GM12878 (cell line): ENCODE results near the gene ERCC5. TPM values are rescaled to one million over a fixed set of nuclear protein-coding genes. Genes with fewer than 3 reads are reported as not detected.

ENCODE experiments used
- ATAC-seq: fragments of 200-7000 bp; cut with Tn5 transposase; 3 replicates; pipeline ENCODE4 v1.9.1; 2020; ENCODE audit warnings: mild to moderate bottlenecking, moderate library complexity
- BruUV-seq: library from RNA; stranded (reverse); fragments of 400-500 nt; replicated peaks from 2 replicates; lab custom pipeline; 2021; lab: Mats Ljungman, UMichigan
- CTCF ChIA-PET: fragments of 300-600 bp; sonication (Branson Sonifier 250); formaldehyde crosslinking; extraction: SDS; loops from one replicate; lab custom pipeline; 2021; ENCODE audit warnings: inconsistent platforms; lab: Yijun Ruan, JAX
- POLR2A ChIA-PET: fragments of 350-600 bp; formaldehyde crosslinking; extraction: SDS; loops from one replicate; lab custom pipeline; 2021; ENCODE audit warnings: inconsistent platforms; lab: Charles Lee
- RAD21 ChIA-PET: fragments of 300-600 bp; sonication (Branson Sonifier 250); formaldehyde crosslinking; loops from one replicate; lab custom pipeline; 2023; ENCODE audit warnings: antibody characterized with exemption; ENCODE audit not compliant: unreplicated experiment; lab: Charles Lee
- SMC1A ChIA-PET: fragments of 300-600 bp; sonication (Branson Sonifier 250); formaldehyde crosslinking; loops from one replicate; lab custom pipeline; 2023; ENCODE audit not compliant: unreplicated experiment, uncharacterized antibody; lab: Charles Lee
- DNase-seq: peaks from one replicate; pipeline ENCODE4 v3.0.0-alpha.2; 2011; ENCODE audit warnings: low read depth, low spot score
- FAIRE-seq: peaks from 3 replicates; lab custom pipeline; 2011; peaks lifted over from hg19 to GRCh38; lab: Jason Lieb, UNC
- H2AFZ ChIP-seq: 2 replicates; pipeline ENCODE4 v1.6.0; 2011; ENCODE audit warnings: low read depth, low read length, control low read depth; ENCODE audit not compliant: control insufficient read depth
- H3K27ac ChIP-seq: 2 replicates; pipeline ENCODE4 v1.5.1; 2011; ENCODE audit warnings: control low read depth; ENCODE audit not compliant: control insufficient read depth, insufficient read depth
- H3K27me3 ChIP-seq, 2 experiments: replicated peaks in 1 of 2; 2 replicates each; pipeline versions ENCODE4 v1.6.0 to v1.6.1; 2011; ENCODE audit warnings: low read length in 1 of 2; ENCODE audit not compliant: control insufficient read depth in 2 of 2, insufficient read depth in 2 of 2
- H3K36me3 ChIP-seq, 2 experiments: 2 replicates each; pipeline ENCODE4 v1.5.1; 2011; ENCODE audit warnings: low read length in 1 of 2; ENCODE audit not compliant: control insufficient read depth in 2 of 2, insufficient read depth in 2 of 2
- H3K4me1 ChIP-seq: 2 replicates; pipeline ENCODE4 v1.6.1; 2011; ENCODE audit warnings: mild to moderate bottlenecking, low read length, moderate library complexity, mixed read lengths; ENCODE audit not compliant: control insufficient read depth, insufficient read depth
- H3K4me2 ChIP-seq: 2 replicates; pipeline ENCODE4 v1.6.0; 2011; ENCODE audit warnings: control low read depth; ENCODE audit not compliant: control insufficient read depth, insufficient read depth
- H3K4me3 ChIP-seq: fragments of 200-600 bp; sonication (generic); 2 replicates; pipeline ENCODE4 v1.5.1; 2016
- H3K79me2 ChIP-seq: 2 replicates; pipeline ENCODE4 v1.6.0; 2011; ENCODE audit warnings: low read length; ENCODE audit not compliant: control insufficient read depth, insufficient read depth
- H3K9ac ChIP-seq: 2 replicates; pipeline ENCODE4 v1.8.0; 2011; ENCODE audit warnings: low read length, control low read depth, mixed read lengths; ENCODE audit not compliant: control insufficient read depth, insufficient read depth
- H3K9me3 ChIP-seq: replicated peaks from 3 replicates; pipeline ENCODE4 v1.5.1; 2011; ENCODE audit warnings: mild to moderate bottlenecking, low read length; ENCODE audit not compliant: control insufficient read depth, insufficient read depth
- H4K20me1 ChIP-seq: 2 replicates; pipeline ENCODE4 v1.6.0; 2011; ENCODE audit not compliant: control insufficient read depth, insufficient read depth
- BHLHE40 ChIP-seq, 2 experiments: fragments of 450-650 bp in 1 of 2; IDR thresholded peaks; 2 replicates each; pipeline ENCODE4 v1.6.1; 2011 to 2017; ENCODE audit warnings: low read depth in 2 of 2, borderline replicate concordance in 1 of 2, improper control_type of control experiment in 1 of 2, low read length in 1 of 2, mild to moderate bottlenecking in 1 of 2
- CBX3 ChIP-seq: fragments of 200-600 bp; sonication (generic); IDR thresholded peaks from 2 replicates; pipeline ENCODE4 v1.6.1; 2016; ENCODE audit warnings: low read depth, borderline replicate concordance
- MLLT1 ChIP-seq: fragments of 450-650 bp; IDR thresholded peaks from 2 replicates; pipeline ENCODE4 v1.6.1; 2016; ENCODE audit warnings: mild to moderate bottlenecking
- NFIC ChIP-seq: IDR thresholded peaks from 2 replicates; pipeline ENCODE4 v1.6.1; 2012; ENCODE audit warnings: low read depth, mild to moderate bottlenecking, inconsistent platforms, low read length, moderate library complexity
- NKRF ChIP-seq: fragments of 450-650 bp; conservative IDR thresholded peaks from 2 replicates; pipeline ENCODE4 v1.6.1; 2017; ENCODE audit warnings: mild to moderate bottlenecking, moderate library complexity
- POLR2AphosphoS2 ChIP-seq: IDR thresholded peaks from 2 replicates; pipeline ENCODE4 v1.6.1; 2011; ENCODE audit warnings: low read depth, mild to moderate bottlenecking, low read length, improper control_type of control experiment, moderate library complexity
- SRF ChIP-seq, 2 experiments: IDR thresholded peaks; 2 replicates each; pipeline ENCODE4 v1.6.1; 2011; ENCODE audit warnings: low read depth in 2 of 2, low read length in 2 of 2, mild to moderate bottlenecking in 1 of 2, moderate library complexity in 1 of 2
- STAT3 ChIP-seq: IDR thresholded peaks from 2 replicates; pipeline ENCODE4 v1.6.1; 2011; ENCODE audit warnings: low read depth, low read length, improper control_type of control experiment
- WRNIP1 ChIP-seq: IDR thresholded peaks from 2 replicates; pipeline ENCODE4 v1.6.1; 2011; ENCODE audit warnings: low read depth, low read length, improper control_type of control experiment, borderline replicate concordance
- ZBTB33 ChIP-seq: fragments of 450-650 bp; IDR thresholded peaks from 2 replicates; pipeline ENCODE4 v1.6.1; 2017; ENCODE audit warnings: mild to moderate bottlenecking
- WGBS: methylation state at CpG from one replicate; pipeline ENCODE4 v1.1.6; 2016; ENCODE audit warnings: low lambda C conversion rate; ENCODE audit not compliant: insufficient replicate concordance, insufficient coverage; ENCODE audit errors: missing lambda C conversion rate; 5-methylcytosine and 5-hydroxymethylcytosine counted together
- in situ Hi-C: fragments of 300-500 bp; cut with MboI; formaldehyde crosslinking; loops from 9 replicates; pipeline ENCODE4 v1.14.3; 2018; ENCODE audit warnings: mixed read lengths
- intact Hi-C: fragments of 100-400 bp; cut with micrococcal nuclease; formaldehyde crosslinking; loops from one replicate; pipeline ENCODE4 v1.14.2; 2022; ENCODE audit not compliant: unreplicated experiment
- polyA plus RNA-seq, 11 experiments: library from polyadenylated mRNA; depleted of rRNA in 4 of 11; unstranded in 6 of 11; stranded (reverse) in 5 of 11; fragments of >200 nt; fragmentation: Nextera tagmentation in 4 of 11; fragmentation: Illumina TruSeq in 1 of 11; extraction: Ambion mirVana in 4 of 11; extraction: Trizol in 1 of 11; gene quantifications; 1 replicate in 1 of 11; 2 replicates in 10 of 11; pipeline versions ENCODE4 v1.2.1 to v1.2.3, GENCODE V29; 2011 to 2016; ENCODE audit warnings: inconsistent platforms in 2 of 11, missing spikeins in 2 of 11, low read depth in 1 of 11
- total RNA-seq, 4 experiments: library from RNA; depleted of rRNA in 3 of 4; stranded (reverse); fragments of >200 nt in 3 of 4; fragmentation: Illumina TruSeq in 1 of 4; extraction: Trizol in 1 of 4; gene quantifications; 2 replicates each; pipeline versions ENCODE4 v1.2.1 to v1.2.3, GENCODE V29; 2013 to 2021
- TF ChIP-seq, protein P1 (sequence below): fragments of 150-350 bp; IDR thresholded peaks from 2 replicates; pipeline ENCODE4 v1.6.1; 2014; ENCODE audit warnings: mild to moderate bottlenecking, low read depth, low read length
- TF ChIP-seq, protein P2 (sequence below): fragments of 450-650 bp; IDR thresholded peaks from 2 replicates; pipeline ENCODE4 v1.6.1; 2014; ENCODE audit warnings: mild to moderate bottlenecking

The ERCC5 gene
- total and polyA plus RNA-seq, 10 of the 15 experiments (the other 5 are each of a cell fraction or from before 2014, with no cell fraction given) = 11.7 to 59.2 (median 41.6) TPM

DNA sequence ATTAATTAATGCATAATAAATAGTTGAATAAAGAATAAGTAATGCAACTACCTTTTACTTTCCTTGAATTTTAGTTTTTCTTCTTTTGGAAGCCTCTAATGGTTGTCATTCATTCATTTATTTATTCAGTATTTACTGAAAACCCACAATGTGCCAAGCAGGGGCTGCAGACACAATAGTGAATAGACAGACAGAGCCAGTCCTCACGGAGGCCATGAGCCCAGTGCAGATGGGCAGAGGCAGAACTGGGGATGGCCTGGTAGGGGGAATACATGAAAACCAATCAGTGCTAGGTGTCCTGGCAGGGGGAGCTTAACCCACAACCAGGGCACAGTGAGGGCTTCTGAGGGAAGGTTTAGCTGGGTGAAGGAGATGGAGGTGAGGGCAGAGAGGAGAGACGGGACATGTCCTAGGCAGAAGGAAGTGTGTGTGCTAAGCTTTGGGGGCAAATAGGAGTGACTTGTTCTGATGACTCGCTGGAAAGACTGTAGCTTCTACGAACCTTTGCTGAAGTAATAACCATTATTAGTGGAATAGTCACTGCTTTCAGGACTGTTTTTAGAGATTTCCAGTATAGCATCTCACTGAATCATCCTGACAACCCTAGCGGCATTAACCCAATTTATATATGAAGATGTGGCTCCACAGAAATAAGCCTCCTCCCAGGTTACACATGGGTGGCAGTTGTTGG, 55.9 kb downstream of the ERCC5 start:
- Histone ChIP-seq H3K4me1 (no peaks in the 10 kb centered on the region), H3K36me3 (no peaks in the 10 kb centered on the region), H4K20me1 (no peaks in the 10 kb centered on the region), H3K4me2 (no peak overlapping the region), H3K9ac (no peak overlapping the region), H3K27ac (no peak overlapping the region), H3K4me3 (no peak overlapping the region), H2AFZ (no peak overlapping the region), H3K79me2 (no peaks in the 10 kb centered on the region), H3K9me3 (no peaks in the 10 kb centered on the region), H3K27me3 (no peaks in the 10 kb centered on the region)
- in situ Hi-C loops (no loop called here), intact Hi-C loops (no loop called here)
- BruUV-seq = no TSS peak
- ATAC-seq (no peak), FAIRE-seq (no peak), DNase-seq (no peak)
- ChIA-PET SMC1A (interaction anchor here (1.1 kb wide), 1 partner anchor 239 kb away, joined by 3 read pairs; no protein-coding TSS in a partner anchor), RAD21 (interaction anchor here (0.9 kb wide), 2 partner anchors 10 to 390 kb away, joined by 3 read pairs; no protein-coding TSS in a partner anchor), POLR2A (no interaction called here), CTCF (interaction anchor here (1.0 to 1.3 kb wide), 3 partner anchors 11 to 286 kb away, joined by 3 to 7 read pairs (median 3); no protein-coding TSS in a partner anchor)
- WGBS = 68% methylated on average over 5 of the region's 5 CpGs
- no peak for TF ChIP-seq BHLHE40 (IDR thresholded peaks at IDR 0.05; ENCODE audit: borderline replicate concordance in 1 of 2, low read depth in 2 of 2, low read length in 1 of 2)
- no peak for TF ChIP-seq MLLT1
- no peak for TF ChIP-seq STAT3
- TF ChIP-seq WRNIP1 = no peak
- TF ChIP-seq, protein P1, sequence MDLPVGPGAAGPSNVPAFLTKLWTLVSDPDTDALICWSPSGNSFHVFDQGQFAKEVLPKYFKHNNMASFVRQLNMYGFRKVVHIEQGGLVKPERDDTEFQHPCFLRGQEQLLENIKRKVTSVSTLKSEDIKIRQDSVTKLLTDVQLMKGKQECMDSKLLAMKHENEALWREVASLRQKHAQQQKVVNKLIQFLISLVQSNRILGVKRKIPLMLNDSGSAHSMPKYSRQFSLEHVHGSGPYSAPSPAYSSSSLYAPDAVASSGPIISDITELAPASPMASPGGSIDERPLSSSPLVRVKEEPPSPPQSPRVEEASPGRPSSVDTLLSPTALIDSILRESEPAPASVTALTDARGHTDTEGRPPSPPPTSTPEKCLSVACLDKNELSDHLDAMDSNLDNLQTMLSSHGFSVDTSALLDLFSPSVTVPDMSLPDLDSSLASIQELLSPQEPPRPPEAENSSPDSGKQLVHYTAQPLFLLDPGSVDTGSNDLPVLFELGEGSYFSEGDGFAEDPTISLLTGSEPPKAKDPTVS = no peak
- no peak for TF ChIP-seq ZBTB33
- no peak for TF ChIP-seq CBX3
- TF ChIP-seq, protein P2, sequence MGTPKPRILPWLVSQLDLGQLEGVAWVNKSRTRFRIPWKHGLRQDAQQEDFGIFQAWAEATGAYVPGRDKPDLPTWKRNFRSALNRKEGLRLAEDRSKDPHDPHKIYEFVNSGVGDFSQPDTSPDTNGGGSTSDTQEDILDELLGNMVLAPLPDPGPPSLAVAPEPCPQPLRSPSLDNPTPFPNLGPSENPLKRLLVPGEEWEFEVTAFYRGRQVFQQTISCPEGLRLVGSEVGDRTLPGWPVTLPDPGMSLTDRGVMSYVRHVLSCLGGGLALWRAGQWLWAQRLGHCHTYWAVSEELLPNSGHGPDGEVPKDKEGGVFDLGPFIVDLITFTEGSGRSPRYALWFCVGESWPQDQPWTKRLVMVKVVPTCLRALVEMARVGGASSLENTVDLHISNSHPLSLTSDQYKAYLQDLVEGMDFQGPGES = no peak
- TF ChIP-seq NKRF = no peak
- TF ChIP-seq POLR2AphosphoS2 = no peak
- no peak for TF ChIP-seq NFIC
- TF ChIP-seq SRF (IDR thresholded peaks at IDR 0.05; ENCODE audit: low read depth in 2 of 2, low read length in 2 of 2) = no peak
